ENCODE data around the gene FBXO27. TPM values are rescaled to one million over a fixed set of nuclear protein-coding genes. Genes with fewer than 3 reads are reported as not detected.

FBXO27 gene
- total and polyA plus RNA-seq, 4 donors: 2.1 to 5.0 (median 3.7) TPM

- Histone ChIP-seq H3K4me1 (ENCODE audit: control insufficient read depth in 4 of 4, insufficient read depth in 4 of 4, low read length in 3 of 4) (no peaks in the 10 kb centered on the region), H3K4me3 (ENCODE audit: low read depth in 1 of 3, low read length in 3 of 3) (no peak overlapping the region), H3K36me3 (ENCODE audit: control insufficient read depth in 4 of 4, insufficient read depth in 3 of 4, low read depth in 1 of 4, low read length in 3 of 4) (no peaks in the 10 kb centered on the region), H3K9me3 (ENCODE audit: control insufficient read depth in 4 of 4, low read length in 3 of 4) (no peaks in the 10 kb centered on the region), H3K27ac (ENCODE audit: low read depth in 1 of 2, low read length in 2 of 2) (no peak overlapping the region), H3K9ac (ENCODE audit: low read depth in 1 of 2, low read length in 2 of 2) (no peak overlapping the region), H3K27me3 (ENCODE audit: control insufficient read depth in 4 of 4, insufficient read depth in 4 of 4, low read length in 3 of 4) (no peaks in the 10 kb centered on the region)
- DNase-seq (ENCODE audit: low spot score): no peak
- 71% methylated on average over 2 of the region's 2 CpGs for WGBS
- no peak for TF ChIP-seq RAD21 (IDR thresholded peaks at IDR 0.05)
Observed at GRCh38 chr19:39047073-39047472, 14.7 kb upstream of the FBXO27 start.

GRCh38 chr19:39046037-39046821 is 13.9 kb upstream of the FBXO27 start:
- no peaks in the 10 kb centered on the region for H3K36me3 ChIP-seq (ENCODE audit: control insufficient read depth in 4 of 4, insufficient read depth in 3 of 4, low read depth in 1 of 4, low read length in 3 of 4)
- H3K4me1 ChIP-seq (ENCODE audit: control insufficient read depth in 4 of 4, insufficient read depth in 4 of 4, low read length in 3 of 4): no peaks in the 10 kb centered on the region
- no peak for DNase-seq (ENCODE audit: low spot score)
- TF ChIP-seq JUND (IDR thresholded peaks at IDR 0.05): no peak
- no peak for TF ChIP-seq YY1 (IDR thresholded peaks at IDR 0.05)
- no peak for TF ChIP-seq GABPA (IDR thresholded peaks at IDR 0.05 in 1 of 2, conservative IDR thresholded peaks at IDR 0.05 in 1 of 2)
- no peak for TF ChIP-seq FOXA1 (IDR thresholded peaks at IDR 0.05)
- TF ChIP-seq TAF1 (conservative IDR thresholded peaks at IDR 0.05): no peak
- TF ChIP-seq FOXA2 (IDR thresholded peaks at IDR 0.05): no peak
- TF ChIP-seq SP1 (IDR thresholded peaks at IDR 0.05): no peak
- TF ChIP-seq HNF4G (IDR thresholded peaks at IDR 0.05): no peak
- no peak for TF ChIP-seq ZBTB33 (IDR thresholded peaks at IDR 0.05)
- no peak for TF ChIP-seq MAX (IDR thresholded peaks at IDR 0.05)
- no peak for TF ChIP-seq CTCF (IDR thresholded peaks at IDR 0.05; ENCODE audit: low read depth, low read length, missing input control)
- TF ChIP-seq ATF3 (IDR thresholded peaks at IDR 0.05): no peak
- TF ChIP-seq REST (IDR thresholded peaks at IDR 0.05): no peak
- no peak for TF ChIP-seq EGR1 (IDR thresholded peaks at IDR 0.05; ENCODE audit: low read depth in 2 of 2)
- no peak for TF ChIP-seq RXRA (IDR thresholded peaks at IDR 0.05)
- TF ChIP-seq RAD21 (IDR thresholded peaks at IDR 0.05): no peak
- TF ChIP-seq HNF4A (conservative IDR thresholded peaks at IDR 0.05): no peak
- no peak for TF ChIP-seq NR2F2 (IDR thresholded peaks at IDR 0.05)
- 67% methylated on average over 7 of the region's 7 CpGs for WGBS
- no peaks in the 10 kb centered on the region for H3K27me3 ChIP-seq (ENCODE audit: control insufficient read depth in 4 of 4, insufficient read depth in 4 of 4, low read length in 3 of 4)
- no peak overlapping the region for H3K9ac ChIP-seq (ENCODE audit: low read depth in 1 of 2, low read length in 2 of 2)
- no peak overlapping the region for H3K4me3 ChIP-seq (ENCODE audit: low read depth in 1 of 3, low read length in 3 of 3)
- no peaks in the 10 kb centered on the region for H3K9me3 ChIP-seq (ENCODE audit: control insufficient read depth in 4 of 4, low read length in 3 of 4)
- H3K27ac ChIP-seq (ENCODE audit: low read depth in 1 of 2, low read length in 2 of 2): no peak overlapping the region
